ENCODE results near the gene DDX47.
"Not testable (repeated sequence)": the region's sequence is repeated elsewhere in the genome, so short reads cannot be mapped to it uniquely, and the experiment has no call there.

The DDX47 gene

GRCh38 chr12:12806784-12807516, 6.2 kb upstream of the DDX47 start:
- TF ChIP-seq GLIS3 (CRISPR knock-in tag; IDR thresholded peaks at IDR 0.05), result no peak
- no peak for TF ChIP-seq PATZ1 (CRISPR knock-in tag; IDR thresholded peaks at IDR 0.05; ENCODE audit: borderline replicate concordance)
- TF ChIP-seq ZFP3 (CRISPR knock-in tag; IDR thresholded peaks at IDR 0.05), result no peak
- no peak for TF ChIP-seq CREB5 (CRISPR knock-in tag; IDR thresholded peaks at IDR 0.05; ENCODE audit: low read depth)
- TF ChIP-seq BACH2 (CRISPR knock-in tag; IDR thresholded peaks at IDR 0.05; ENCODE audit: borderline replicate concordance), result no peak
- TF ChIP-seq PPARA (CRISPR knock-in tag; IDR thresholded peaks at IDR 0.05; ENCODE audit: borderline replicate concordance), result no peak
- TF ChIP-seq CSDC2 (CRISPR knock-in tag; IDR thresholded peaks at IDR 0.05), result no peak
- TF ChIP-seq ESRRG (CRISPR knock-in tag; IDR thresholded peaks at IDR 0.05), result no peak
- no peak for TF ChIP-seq ZNF8 (CRISPR knock-in tag; IDR thresholded peaks at IDR 0.05)
- no peak for TF ChIP-seq SNAI2 (CRISPR knock-in tag; IDR thresholded peaks at IDR 0.05)
- no peak for TF ChIP-seq ZNF565 (CRISPR knock-in tag; conservative IDR thresholded peaks at IDR 0.05; ENCODE audit: low read depth)
- no peak for TF ChIP-seq CSRNP3 (CRISPR knock-in tag; IDR thresholded peaks at IDR 0.05)
- no peak for TF ChIP-seq POU6F1 (CRISPR knock-in tag; IDR thresholded peaks at IDR 0.05; ENCODE audit: borderline replicate concordance, low read depth)
- no peak for TF ChIP-seq ARNTL (CRISPR knock-in tag; IDR thresholded peaks at IDR 0.05; ENCODE audit: borderline replicate concordance, low read depth)
- no peak for TF ChIP-seq RARB (CRISPR knock-in tag; IDR thresholded peaks at IDR 0.05)
- ATAC-seq, result no peak

GRCh38 chr12:12807517-12807903, 5.6 kb upstream of the DDX47 start:
- ATAC-seq, result not testable (repeated sequence)

GRCh38 chr12:12807970-12808702, 5.0 kb upstream of the DDX47 start:
- no peak for TF ChIP-seq RARB (CRISPR knock-in tag; IDR thresholded peaks at IDR 0.05)
- TF ChIP-seq POU6F1 (CRISPR knock-in tag; IDR thresholded peaks at IDR 0.05; ENCODE audit: borderline replicate concordance, low read depth), result no peak
- TF ChIP-seq CREB5 (CRISPR knock-in tag; IDR thresholded peaks at IDR 0.05; ENCODE audit: low read depth), result no peak
- no peak for TF ChIP-seq TOX (CRISPR knock-in tag; IDR thresholded peaks at IDR 0.05; ENCODE audit: borderline replicate concordance)
- TF ChIP-seq TSHZ2 (CRISPR knock-in tag; IDR thresholded peaks at IDR 0.05), result no peak
- no peak for TF ChIP-seq ZFP30 (CRISPR knock-in tag; IDR thresholded peaks at IDR 0.05)
- TF ChIP-seq PATZ1 (CRISPR knock-in tag; IDR thresholded peaks at IDR 0.05; ENCODE audit: borderline replicate concordance), result no peak
- TF ChIP-seq GLIS3 (CRISPR knock-in tag; IDR thresholded peaks at IDR 0.05), result no peak
- TF ChIP-seq ZNF565 (CRISPR knock-in tag; conservative IDR thresholded peaks at IDR 0.05; ENCODE audit: low read depth), result no peak
- no peak for TF ChIP-seq PPARA (CRISPR knock-in tag; IDR thresholded peaks at IDR 0.05; ENCODE audit: borderline replicate concordance)
- no peak for TF ChIP-seq ZNF70 (CRISPR knock-in tag; IDR thresholded peaks at IDR 0.05)
- TF ChIP-seq ESRRG (CRISPR knock-in tag; IDR thresholded peaks at IDR 0.05), result no peak
- TF ChIP-seq ZFP3 (CRISPR knock-in tag; IDR thresholded peaks at IDR 0.05), result no peak
- no peak for ATAC-seq
